Tibial artery (tissue), 4 donors: ENCODE data around the gene TMEM54.

Source experiments
- DNase-seq, 2 donors: peaks; one replicate each; pipeline ENCODE4 v3.0.0-alpha.2; 2019
- H3K27ac ChIP-seq, 2 donors: fragments of 200-600 bp; sonication (generic) in 1 of 2; 1 replicate in 1 of 2; 2 replicates in 1 of 2; pipeline ENCODE4 v1.5.1; 2018 to 2019; ENCODE audit warnings: mild to moderate bottlenecking in 1 of 2
- H3K27me3 ChIP-seq, 2 donors: fragments of 200-600 bp; sonication (generic) in 1 of 2; one replicate each; pipeline versions ENCODE4 v1.5.1 to v1.6.0; 2016 to 2019
- H3K36me3 ChIP-seq, 3 donors: fragments of 200-600 bp; sonication (generic) in 2 of 3; one replicate each; pipeline ENCODE4 v1.5.1; 2016 to 2019; ENCODE audit warnings: mild to moderate bottlenecking in 2 of 3
- H3K4me1 ChIP-seq, 4 donors: fragments of 200-600 bp; sonication (generic) in 2 of 4; 1 replicate in 3 of 4; 2 replicates in 1 of 4; pipeline ENCODE4 v1.5.1; 2016 to 2019
- H3K4me3 ChIP-seq, 2 donors: fragments of 200-600 bp; sonication (generic) in 1 of 2; 1 replicate in 1 of 2; 2 replicates in 1 of 2; pipeline ENCODE4 v1.5.1; 2018 to 2019; ENCODE audit warnings: mild to moderate bottlenecking in 2 of 2
- H3K9me3 ChIP-seq, 3 donors: fragments of 200-600 bp; sonication (generic) in 1 of 3; one replicate each; pipeline ENCODE4 v1.5.1; 2016 to 2019
- CTCF ChIP-seq, 2 experiments: fragments of 200-600 bp in 1 of 2; fragments of 450-650 bp in 1 of 2; IDR thresholded peaks; one replicate each; pipeline ENCODE4 v1.5.1; 2017 to 2019; ENCODE audit warnings: antibody characterized with exemption in 2 of 2, mild to moderate bottlenecking in 1 of 2, moderate library complexity in 1 of 2
- intact Hi-C: fragments of 100-400 bp; cut with DNase I; formaldehyde crosslinking; loops from one replicate; pipeline ENCODE4 v1.15.0; 2023; ENCODE audit warnings: low total_unique reads

The TMEM54 gene

GRCh38 chr1:32894019-32894600 lies 7.1 kb downstream of the TMEM54 start:
- H3K27me3 ChIP-seq: peaks cover 0 to 45% of the 10 kb centered on the region in 2 donors
- no peak overlapping the region for H3K4me3 ChIP-seq
- H3K36me3 ChIP-seq: peaks cover 0 to 17% (median 0%) of the 10 kb centered on the region in 3 donors
- H3K9me3 ChIP-seq: no peaks in the 10 kb centered on the region
- intact Hi-C loops: no loop called here
- peaks cover 0 to 18% (median 13%) of the 10 kb centered on the region in 4 donors for H3K4me1 ChIP-seq
- TF ChIP-seq CTCF (IDR thresholded peaks at IDR 0.05): no peak
- DNase-seq: peak in 1 of 2 donors; percentile 62
- no peak overlapping the region for H3K27ac ChIP-seq

- peaks cover 0 to 17% (median 0%) of the 10 kb centered on the region in 3 donors for H3K36me3 ChIP-seq
- H3K27ac ChIP-seq: no peak overlapping the region
- peak in 1 of 2 donors; percentile 69 for DNase-seq
- no peak for TF ChIP-seq CTCF (IDR thresholded peaks at IDR 0.05)
- H3K4me3 ChIP-seq: peak overlapping the region; percentile 31 to 47
- H3K27me3 ChIP-seq: peaks cover 0 to 50% of the 10 kb centered on the region in 2 donors
- no peaks in the 10 kb centered on the region for H3K9me3 ChIP-seq
- H3K4me1 ChIP-seq: peaks cover 0 to 18% (median 13%) of the 10 kb centered on the region in 4 donors
- intact Hi-C loops: no loop called here
Observed at GRCh38 chr1:32893198-32894018, 7.8 kb downstream of the TMEM54 start.

GRCh38 chr1:32892368-32893197 lies 8.6 kb downstream of the TMEM54 start:
- Histone ChIP-seq H3K27me3 (peaks cover 0 to 58% of the 10 kb centered on the region in 2 donors), H3K27ac (no peak overlapping the region), H3K4me3 (peak overlapping the region; percentile 31 to 47), H3K9me3 (no peaks in the 10 kb centered on the region), H3K36me3 (peaks cover 0 to 17% (median 0%) of the 10 kb centered on the region in 3 donors), H3K4me1 (peaks cover 0 to 18% (median 13%) of the 10 kb centered on the region in 4 donors)
- DNase-seq: peak in 1 of 2 donors; percentile 48
- peak in 1 of 2 experiments; percentile 20 for TF ChIP-seq CTCF (IDR thresholded peaks at IDR 0.05)
- intact Hi-C loops: no loop called here

- H3K36me3 ChIP-seq: peaks cover 0 to 17% (median 0%) of the 10 kb centered on the region in 3 donors
- intact Hi-C loops: no loop called here
- peaks cover 0 to 20% (median 13%) of the 10 kb centered on the region in 4 donors for H3K4me1 ChIP-seq
- TF ChIP-seq CTCF (IDR thresholded peaks at IDR 0.05): no peak
- H3K4me3 ChIP-seq: no peak overlapping the region
- H3K27me3 ChIP-seq: peaks cover 0 to 68% of the 10 kb centered on the region in 2 donors
- H3K9me3 ChIP-seq: no peaks in the 10 kb centered on the region
- no peak overlapping the region for H3K27ac ChIP-seq
- DNase-seq: no peak
Observed at GRCh38 chr1:32891630-32892029, 9.6 kb downstream of the TMEM54 start.

GRCh38 chr1:32891241-32891570 lies 10.0 kb downstream of the TMEM54 start:
- H3K27ac ChIP-seq: no peak overlapping the region
- no peak overlapping the region for H3K4me3 ChIP-seq
- H3K4me1 ChIP-seq: peaks cover 0 to 24% (median 16%) of the 10 kb centered on the region in 4 donors
- intact Hi-C loops: no loop called here
- DNase-seq: peak in 1 of 2 donors; percentile 33
- no peaks in the 10 kb centered on the region for H3K9me3 ChIP-seq
- H3K27me3 ChIP-seq: peaks cover 0 to 72% of the 10 kb centered on the region in 2 donors
- TF ChIP-seq CTCF (IDR thresholded peaks at IDR 0.05): no peak
- peaks cover 0 to 12% (median 0%) of the 10 kb centered on the region in 3 donors for H3K36me3 ChIP-seq
